ENCODE data around the gene AGBL1.
"Not testable (repeated sequence)": the region's sequence is repeated elsewhere in the genome, so short reads cannot be mapped to it uniquely, and the experiment has no call there.

The AGBL1 gene

GRCh38 chr15:86506401-86506800, 426.7 kb downstream of the AGBL1 start:
- DNase-seq (ENCODE audit: low read depth), result no peak

- DNase-seq (ENCODE audit: low read depth), result no peak
These were observed 436.0 kb downstream of the AGBL1 start for GRCh38 chr15:86515625-86516024.

- DNase-seq (ENCODE audit: low read depth), result no peak
These were observed 443.1 kb downstream of the AGBL1 start for GRCh38 chr15:86522721-86523120.

GRCh38 chr15:86526938-86527690, 447.4 kb downstream of the AGBL1 start:
- no peak for DNase-seq (ENCODE audit: low read depth)

- not testable (repeated sequence) for DNase-seq (ENCODE audit: low read depth)
These were observed 448.4 kb downstream of the AGBL1 start for GRCh38 chr15:86528094-86528493.

GRCh38 chr15:86538141-86538540, 458.5 kb downstream of the AGBL1 start:
- no peak for DNase-seq (ENCODE audit: low read depth)

GRCh38 chr15:86540840-86541467, 461.3 kb downstream of the AGBL1 start:
- DNase-seq (ENCODE audit: low read depth), result no peak

GRCh38 chr15:86541540-86541939, 461.9 kb downstream of the AGBL1 start:
- DNase-seq (ENCODE audit: low read depth), result no peak

GRCh38 chr15:86550075-86550474, 470.4 kb downstream of the AGBL1 start:
- no peak for DNase-seq (ENCODE audit: low read depth)

GRCh38 chr15:86553108-86553507, 473.4 kb downstream of the AGBL1 start:
- DNase-seq (ENCODE audit: low read depth), result no peak

- no peak for DNase-seq (ENCODE audit: low read depth)
These were observed 475.4 kb downstream of the AGBL1 start for GRCh38 chr15:86555098-86555497.

GRCh38 chr15:86555939-86556338, 476.3 kb downstream of the AGBL1 start:
- DNase-seq (ENCODE audit: low read depth), result no peak

GRCh38 chr15:86556396-86557017, 476.8 kb downstream of the AGBL1 start:
- DNase-seq (ENCODE audit: low read depth), result no peak

- no peak for DNase-seq (ENCODE audit: low read depth)
These were observed 477.4 kb downstream of the AGBL1 start for GRCh38 chr15:86557018-86557550.

- DNase-seq (ENCODE audit: low read depth), result no peak
These were observed 478.6 kb downstream of the AGBL1 start for GRCh38 chr15:86558252-86558651.

- DNase-seq (ENCODE audit: low read depth), result no peak
These were observed 479.0 kb downstream of the AGBL1 start for GRCh38 chr15:86558686-86559085.

- DNase-seq (ENCODE audit: low read depth), result no peak
These were observed 488.7 kb downstream of the AGBL1 start for GRCh38 chr15:86568378-86568777.

- DNase-seq (ENCODE audit: low read depth), result no peak
These were observed 491.1 kb downstream of the AGBL1 start for GRCh38 chr15:86570738-86571137.

GRCh38 chr15:86571873-86572272, 492.2 kb downstream of the AGBL1 start:
- DNase-seq (ENCODE audit: low read depth), result no peak

- no peak for DNase-seq (ENCODE audit: low read depth)
These were observed 492.7 kb downstream of the AGBL1 start for GRCh38 chr15:86572368-86572841.

GRCh38 chr15:86573476-86573875, 493.8 kb downstream of the AGBL1 start:
- no peak for DNase-seq (ENCODE audit: low read depth)

GRCh38 chr15:86588413-86588812, 508.7 kb downstream of the AGBL1 start:
- no peak for DNase-seq (ENCODE audit: low read depth)

GRCh38 chr15:86590461-86590860, 510.8 kb downstream of the AGBL1 start:
- DNase-seq (ENCODE audit: low read depth), result no peak

Data from stromal cell of bone marrow (primary cell).